HL-60/S4 treated with phorbol 12-myristate 13-acetate at 8.2 ng/mL for 4 days and 3 days (cell line): ENCODE results near the gene RCAN2.
"Not testable (repeated sequence)": the region's sequence is repeated elsewhere in the genome, so short reads cannot be mapped to it uniquely, and the experiment has no call there.

Experiments used
- in situ Hi-C: fragments of 300-500 bp; cut with MboI; formaldehyde crosslinking; loops from 2 replicates; pipeline ENCODE4 v1.15.0; 2022; ENCODE audit warnings: low sequenced_read_pairs

The RCAN2 gene

DNA sequence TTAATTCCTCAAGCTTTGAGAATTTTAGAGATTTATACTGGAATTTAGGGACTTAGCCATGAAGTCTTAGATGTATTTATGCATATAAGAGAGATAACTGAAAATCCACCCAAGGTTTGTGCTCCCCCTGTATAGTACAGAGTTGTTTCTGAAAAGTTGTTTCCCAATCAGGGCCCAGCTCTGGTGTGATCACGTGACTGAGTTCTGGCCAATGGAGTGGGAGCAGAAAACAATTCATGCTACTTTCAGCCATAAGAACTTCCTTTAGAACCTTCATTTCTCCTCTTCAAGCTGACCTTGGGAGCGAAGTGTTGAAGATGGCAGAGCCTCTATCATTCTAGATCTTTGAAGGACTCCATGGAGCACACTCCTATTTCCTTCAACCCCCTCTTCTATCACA, 151.0 kb downstream of the RCAN2 start:
- in situ Hi-C loops: no loop called here

DNA sequence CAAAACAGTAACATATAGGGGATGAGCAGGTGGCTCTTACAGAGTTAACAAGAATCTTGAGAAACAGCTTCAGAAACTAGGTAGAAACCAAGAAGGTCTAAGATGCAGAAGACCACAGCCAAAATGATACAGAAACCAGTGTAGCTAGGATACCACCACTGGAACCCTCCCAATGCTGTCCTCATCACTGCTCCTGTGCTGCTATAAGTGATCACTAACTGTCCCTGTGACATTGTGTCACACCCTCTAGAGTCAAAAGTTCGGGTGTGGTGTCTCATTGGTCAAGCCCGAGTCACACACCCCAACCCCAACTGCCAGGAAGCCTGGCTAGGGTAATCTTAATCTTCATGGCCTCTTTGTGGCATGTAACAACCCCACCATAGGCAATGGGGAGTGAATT, 153.1 kb downstream of the RCAN2 start:
- in situ Hi-C loops: no loop called here

GRCh38 chr6:46334442-46334841, 156.8 kb downstream of the RCAN2 start:
- in situ Hi-C loops: no loop called here

GRCh38 chr6:46333481-46333880, 157.8 kb downstream of the RCAN2 start:
- in situ Hi-C loops: no loop called here

DNA sequence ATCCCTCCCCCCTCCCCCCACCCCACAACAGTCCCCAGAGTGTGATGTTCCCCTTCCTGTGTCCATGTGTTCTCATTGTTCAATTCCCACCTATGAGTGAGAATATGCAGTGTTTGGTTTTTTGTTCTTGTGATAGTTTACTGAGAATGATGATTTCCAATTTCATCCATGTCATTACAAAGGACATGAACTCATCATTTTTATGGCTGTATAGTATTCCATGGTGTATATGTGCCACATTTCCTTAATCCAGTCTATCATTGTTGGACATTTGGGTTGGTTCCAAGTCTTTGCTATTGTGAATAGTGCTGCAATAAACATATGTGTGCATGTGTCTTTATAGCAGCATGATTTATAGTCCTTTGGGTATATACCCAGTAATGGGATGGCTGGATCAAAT, 158.8 kb downstream of the RCAN2 start:
- in situ Hi-C loops: not testable (repeated sequence)

GRCh38 chr6:46331461-46331860, 159.8 kb downstream of the RCAN2 start:
- in situ Hi-C loops: no loop called here

GRCh38 chr6:46329568-46329967, 161.7 kb downstream of the RCAN2 start:
- in situ Hi-C loops: no loop called here

- in situ Hi-C loops: no loop called here
These were observed 163.5 kb downstream of the RCAN2 start for GRCh38 chr6:46327779-46328178.

- in situ Hi-C loops: no loop called here
These were observed 165.4 kb downstream of the RCAN2 start for GRCh38 chr6:46325561-46326530.

GRCh38 chr6:46324706-46325105, 166.5 kb downstream of the RCAN2 start:
- in situ Hi-C loops: no loop called here

DNA sequence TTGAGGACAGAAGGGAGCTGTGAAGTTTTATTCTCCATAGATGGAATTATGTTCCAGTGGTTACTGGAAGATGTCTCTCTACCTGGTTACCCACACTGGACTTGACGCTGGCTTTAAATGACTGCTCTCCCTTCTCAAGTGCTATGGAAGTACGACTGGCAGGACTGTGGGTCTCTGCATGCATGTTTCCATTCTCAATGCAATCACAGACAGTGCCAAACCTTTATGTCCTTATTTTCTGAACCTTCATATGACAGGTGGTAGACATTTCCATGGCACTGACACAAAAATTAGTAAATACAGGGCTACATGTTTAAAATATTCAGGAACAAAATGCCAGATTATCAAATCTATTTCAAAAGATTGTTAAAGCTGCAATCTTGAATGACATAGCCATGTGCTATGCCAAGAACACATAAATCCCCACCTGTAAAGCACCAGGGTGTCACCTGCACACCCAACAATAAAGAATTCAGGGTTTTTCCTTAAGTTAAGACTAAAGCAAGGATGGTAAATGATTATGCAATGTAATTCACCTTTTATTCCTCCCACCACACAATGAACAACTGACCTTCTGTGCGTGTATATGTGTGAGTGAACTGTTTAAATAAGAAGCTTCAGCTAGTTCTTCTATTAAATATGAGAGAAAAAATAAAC, 167.2 kb downstream of the RCAN2 start:
- in situ Hi-C loops: no loop called here

DNA sequence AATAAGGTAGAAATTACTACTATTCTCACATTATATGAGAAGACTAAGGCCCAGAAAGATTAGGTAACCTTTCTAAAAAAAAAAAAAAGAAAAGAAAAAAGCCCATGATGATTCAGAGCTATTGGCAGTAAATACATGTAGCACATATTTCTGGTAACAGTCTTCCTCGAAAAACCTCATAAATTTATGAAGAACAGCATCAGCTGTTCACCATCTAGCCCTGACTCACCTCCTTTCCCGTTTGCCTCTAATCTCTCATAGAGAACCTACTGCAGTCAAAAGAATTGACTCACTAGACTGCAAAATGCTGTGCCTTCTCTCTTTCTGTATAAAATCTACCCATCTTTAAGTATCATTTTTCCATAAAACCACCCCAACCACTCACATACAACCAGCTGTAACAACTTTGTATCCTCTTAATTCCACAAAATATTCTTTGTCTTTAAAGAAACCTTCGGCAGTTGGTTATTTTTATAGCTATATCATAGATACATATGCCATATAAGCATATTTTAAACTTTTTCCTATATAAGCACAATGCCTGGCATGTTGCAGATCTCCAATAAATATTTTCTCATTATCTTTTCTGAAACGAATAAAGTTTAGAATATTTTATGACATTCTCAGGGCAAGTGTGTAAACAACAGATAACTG, 167.8 kb downstream of the RCAN2 start:
- in situ Hi-C loops: no loop called here

GRCh38 chr6:46320505-46320904, 170.7 kb downstream of the RCAN2 start:
- in situ Hi-C loops: no loop called here

- in situ Hi-C loops: no loop called here
These were observed 175.7 kb downstream of the RCAN2 start for GRCh38 chr6:46315589-46315988.

- in situ Hi-C loops: no loop called here
These were observed 178.6 kb downstream of the RCAN2 start for GRCh38 chr6:46312654-46313053.

DNA sequence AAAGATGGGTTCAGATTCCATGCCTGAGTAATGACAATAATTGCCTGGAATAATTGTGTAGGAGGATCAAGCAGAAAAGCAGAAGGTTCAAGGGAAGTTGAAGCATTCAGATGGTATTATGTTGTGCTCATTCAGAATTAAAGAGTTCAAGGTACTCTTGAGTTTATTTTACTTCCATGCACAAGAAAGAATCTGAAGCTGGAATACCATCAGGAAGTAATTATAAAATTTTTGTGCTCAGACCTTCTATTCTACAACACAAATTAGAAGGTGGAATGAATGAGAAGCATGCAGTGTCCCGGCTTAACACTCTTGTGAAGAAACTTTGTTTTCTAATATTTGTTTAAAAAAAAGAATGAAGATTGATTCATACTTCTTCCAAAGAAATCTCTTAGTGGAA, 181.1 kb downstream of the RCAN2 start:
- in situ Hi-C loops: no loop called here

DNA sequence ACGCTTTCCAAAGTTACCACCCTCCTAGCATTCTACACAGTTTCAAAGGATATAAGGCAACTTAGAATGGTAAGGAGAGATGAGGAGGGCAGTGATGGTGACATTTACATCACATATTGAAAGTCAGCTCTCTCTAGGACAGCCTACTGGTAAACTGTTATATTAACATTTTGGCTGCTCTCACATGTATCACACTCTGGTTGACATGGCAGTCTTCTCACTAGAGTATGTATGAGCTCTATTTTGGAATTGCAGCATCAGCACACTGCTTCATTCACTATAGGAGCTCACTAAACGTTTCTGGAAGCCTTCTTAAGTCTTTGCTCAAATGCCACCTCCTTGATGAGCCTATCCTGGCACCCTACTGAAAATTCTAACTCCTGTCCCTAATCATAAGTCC, 184.8 kb downstream of the RCAN2 start:
- in situ Hi-C loops: no loop called here

DNA sequence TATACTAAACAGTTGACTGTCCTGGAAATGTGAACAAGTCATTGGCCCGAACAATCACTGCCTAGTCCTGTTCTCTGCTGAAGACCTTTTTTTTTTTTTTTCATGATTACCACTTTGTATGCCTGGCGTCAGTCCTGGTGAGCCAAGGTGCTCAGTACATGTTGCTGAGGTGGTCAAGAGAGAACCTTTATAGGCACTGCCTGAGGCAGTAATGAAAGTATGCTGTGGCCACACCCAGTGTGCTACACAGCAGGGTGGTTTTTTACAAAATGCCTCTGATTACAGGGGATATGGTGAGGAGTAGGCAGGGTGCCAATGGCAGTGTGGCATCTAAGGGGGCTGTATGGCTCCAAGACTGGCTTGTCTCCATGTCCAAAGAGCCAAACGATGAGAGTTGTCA, 185.4 kb downstream of the RCAN2 start:
- in situ Hi-C loops: no loop called here

DNA sequence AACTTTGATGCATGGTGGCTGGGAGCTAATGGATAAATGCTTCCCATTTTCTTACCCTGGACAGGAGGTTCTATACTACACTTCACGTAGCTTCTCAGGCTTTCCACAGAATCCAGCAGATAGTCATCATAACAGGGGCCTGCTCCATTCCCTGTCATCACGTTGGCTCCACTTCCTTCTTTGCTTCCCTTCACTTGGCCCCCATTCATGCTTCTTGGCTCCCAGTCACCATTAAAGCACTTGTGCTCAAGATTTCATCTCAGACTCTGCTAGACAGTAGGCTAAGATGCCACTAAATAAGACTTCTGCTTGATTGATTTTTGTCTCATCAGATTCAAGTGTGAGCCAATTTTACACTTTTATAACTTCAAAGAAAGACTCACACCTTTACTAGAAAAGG, 186.0 kb downstream of the RCAN2 start:
- in situ Hi-C loops: no loop called here

- in situ Hi-C loops: no loop called here
These were observed 188.4 kb downstream of the RCAN2 start for GRCh38 chr6:46302816-46303215.

GRCh38 chr6:46302176-46302575, 189.1 kb downstream of the RCAN2 start:
- in situ Hi-C loops: no loop called here

DNA sequence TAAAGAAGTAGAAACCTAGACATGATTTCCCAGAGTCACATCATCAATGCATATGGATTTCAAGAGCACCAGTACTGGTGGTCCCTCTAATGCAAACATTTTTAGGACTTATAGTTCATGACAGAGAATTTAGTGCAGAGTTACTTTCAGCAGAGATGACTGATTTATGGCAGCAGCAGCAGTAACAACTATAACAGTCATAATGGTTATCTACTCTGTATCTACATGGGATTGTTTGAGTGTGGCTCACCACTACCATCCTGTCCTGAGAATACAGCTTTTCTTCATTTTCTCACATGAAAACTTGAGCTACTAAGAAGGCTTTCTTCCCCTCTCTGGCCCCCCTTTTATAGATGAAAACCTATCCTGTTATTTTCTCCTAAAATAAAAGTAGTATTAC, 192.0 kb downstream of the RCAN2 start:
- in situ Hi-C loops: no loop called here
